ENCODE results near the gene PIEZO2.

Gene PIEZO2

GRCh38 chr18:10715791-10716190, 433.6 kb downstream of the PIEZO2 start:
- no peak for DNase-seq

- DNase-seq: no peak
Observed at GRCh38 chr18:10713409-10713808, 436.0 kb downstream of the PIEZO2 start.

GRCh38 chr18:10707294-10707693, 442.1 kb downstream of the PIEZO2 start:
- no peak for DNase-seq

GRCh38 chr18:10705786-10706185, 443.6 kb downstream of the PIEZO2 start:
- DNase-seq: no peak

- no peak for DNase-seq
Observed at GRCh38 chr18:10705291-10705690, 444.1 kb downstream of the PIEZO2 start.

GRCh38 chr18:10702206-10702605, 447.2 kb downstream of the PIEZO2 start:
- DNase-seq: no peak

GRCh38 chr18:10690366-10690765, 459.0 kb downstream of the PIEZO2 start:
- no peak for DNase-seq

GRCh38 chr18:10690035-10690329, 459.4 kb downstream of the PIEZO2 start:
- DNase-seq: no peak

GRCh38 chr18:10689236-10690034, 459.9 kb downstream of the PIEZO2 start:
- no peak for DNase-seq

GRCh38 chr18:10688766-10689165, 460.6 kb downstream of the PIEZO2 start:
- no peak for DNase-seq

GRCh38 chr18:10687161-10687925, 462.0 kb downstream of the PIEZO2 start:
- DNase-seq: no peak

GRCh38 chr18:10686308-10686707, 463.1 kb downstream of the PIEZO2 start:
- DNase-seq: no peak

GRCh38 chr18:10685484-10685883, 463.9 kb downstream of the PIEZO2 start:
- DNase-seq: no peak

- DNase-seq: no peak
Observed at GRCh38 chr18:10682368-10682714, 467.0 kb downstream of the PIEZO2 start.

GRCh38 chr18:10681581-10682367, 467.6 kb downstream of the PIEZO2 start:
- DNase-seq: no peak

- DNase-seq: no peak
Observed at GRCh38 chr18:10680271-10680596, 469.1 kb downstream of the PIEZO2 start.

GRCh38 chr18:10679557-10680270, 469.7 kb downstream of the PIEZO2 start:
- no peak for DNase-seq

- no peak for DNase-seq
Observed at GRCh38 chr18:10671441-10671840, 477.9 kb downstream of the PIEZO2 start.

- DNase-seq: no peak
Observed at GRCh38 chr18:10670856-10671255, 478.5 kb downstream of the PIEZO2 start.

- no peak for DNase-seq
Observed at GRCh38 chr18:10669441-10670100, 479.8 kb downstream of the PIEZO2 start.

GRCh38 chr18:10663750-10664149, 485.6 kb downstream of the PIEZO2 start:
- DNase-seq: no peak

- DNase-seq: no peak
Observed at GRCh38 chr18:10661317-10661716, 488.1 kb downstream of the PIEZO2 start.
